ENCODE results near the gene DTHD1. TPM values are rescaled to one million over a fixed set of nuclear protein-coding genes. Genes with fewer than 3 reads are reported as not detected.

Gene DTHD1
- total RNA-seq, 3 donors from 2014 or later: 0.12 to 0.55 (median 0.22) TPM

- Histone ChIP-seq H3K4me3 (no peak overlapping the region), H3K9me3 (no peaks in the 10 kb centered on the region), H3K4me1 (ENCODE audit: low read depth) (no peaks in the 10 kb centered on the region), H3K36me3 (ENCODE audit: low read depth) (no peaks in the 10 kb centered on the region)
- intact Hi-C loops (cut with DNase I, micrococcal nuclease): no loop called here
- ATAC-seq (no peak), DNase-seq (no peak)
- TF ChIP-seq CTCF (IDR thresholded peaks at IDR 0.05): no peak
Observed at GRCh38 chr4:36264207-36264826, 17.1 kb upstream of the DTHD1 start.

- intact Hi-C loops (cut with DNase I, micrococcal nuclease): no loop called here
- Histone ChIP-seq H3K9me3 (no peaks in the 10 kb centered on the region), H3K4me3 (no peak overlapping the region), H3K36me3 (ENCODE audit: low read depth) (no peaks in the 10 kb centered on the region), H3K4me1 (ENCODE audit: low read depth) (no peaks in the 10 kb centered on the region)
- DNase-seq (no peak), ATAC-seq (no peak)
- no peak for TF ChIP-seq CTCF (IDR thresholded peaks at IDR 0.05)
Observed at GRCh38 chr4:36267486-36268268, 13.7 kb upstream of the DTHD1 start.

GRCh38 chr4:36269101-36269500 lies 12.3 kb upstream of the DTHD1 start:
- TF ChIP-seq CTCF (IDR thresholded peaks at IDR 0.05): no peak
- no peak for DNase-seq
- peak; percentile 48 for ATAC-seq
- intact Hi-C loops (cut with DNase I, micrococcal nuclease): no loop called here
- Histone ChIP-seq H3K36me3 (ENCODE audit: low read depth) (no peaks in the 10 kb centered on the region), H3K4me1 (ENCODE audit: low read depth) (no peaks in the 10 kb centered on the region), H3K4me3 (no peak overlapping the region), H3K9me3 (no peaks in the 10 kb centered on the region)

- ATAC-seq: no peak
- H3K4me3 ChIP-seq: no peak overlapping the region
- DNase-seq: no peak
- no peaks in the 10 kb centered on the region for H3K9me3 ChIP-seq
- intact Hi-C loops (cut with DNase I, micrococcal nuclease): no loop called here
- H3K4me1 ChIP-seq (ENCODE audit: low read depth): no peaks in the 10 kb centered on the region
- no peak for TF ChIP-seq CTCF (IDR thresholded peaks at IDR 0.05)
- no peaks in the 10 kb centered on the region for H3K36me3 ChIP-seq (ENCODE audit: low read depth)
Observed at GRCh38 chr4:36269533-36270173, 11.8 kb upstream of the DTHD1 start.

GRCh38 chr4:36273276-36273675 lies 8.1 kb upstream of the DTHD1 start:
- intact Hi-C loops (cut with DNase I, micrococcal nuclease): no loop called here
- TF ChIP-seq CTCF (IDR thresholded peaks at IDR 0.05): no peak
- ATAC-seq (no peak), DNase-seq (no peak)
- no peaks in the 10 kb centered on the region for H3K4me1 ChIP-seq (ENCODE audit: low read depth)
- H3K9me3 ChIP-seq: no peaks in the 10 kb centered on the region
- H3K36me3 ChIP-seq (ENCODE audit: low read depth): no peaks in the 10 kb centered on the region
- no peak overlapping the region for H3K4me3 ChIP-seq

Data from mucosa of descending colon (tissue), 3 donors.